ENCODE data around the gene NKD2. TPM values are rescaled to one million over a fixed set of nuclear protein-coding genes. Genes with fewer than 3 reads are reported as not detected.

NKD2 gene
- total RNA-seq, 2 experiments from 2014 or later: 1.4 to 1.8 TPM

GRCh38 chr5:1068895-1069719 is 60.5 kb downstream of the NKD2 start:
- no peaks in the 10 kb centered on the region for H3K9me3 Mint-ChIP-seq

GRCh38 chr5:1069720-1070088 is 61.1 kb downstream of the NKD2 start:
- POLR2A ChIA-PET: no interaction called here
- Mint-ChIP-seq H3K9me3 (no peaks in the 10 kb centered on the region), H3K27ac (no peak overlapping the region), H3K4me3 (no peak overlapping the region), H3K4me1 (no peaks in the 10 kb centered on the region), H3K27me3 (no peaks in the 10 kb centered on the region), H3K36me3 (ENCODE audit: low read depth) (peaks cover 11% of the 10 kb centered on the region)
- CTCF ChIA-PET: no interaction called here
- DNase-seq: no peak

More at GRCh38 chr5:1068895-1069719, 60.5 kb downstream of the NKD2 start:
- Mint-ChIP-seq H3K4me1 (no peaks in the 10 kb centered on the region), H3K27me3 (no peaks in the 10 kb centered on the region), H3K4me3 (no peak overlapping the region), H3K36me3 (ENCODE audit: low read depth) (peaks cover 11% of the 10 kb centered on the region), H3K27ac (no peak overlapping the region)
- no peak for DNase-seq
- ChIA-PET POLR2A (no interaction called here), CTCF (no interaction called here)

- H3K27me3 Mint-ChIP-seq: no peaks in the 10 kb centered on the region
- no peaks in the 10 kb centered on the region for H3K4me1 Mint-ChIP-seq
- ChIA-PET CTCF (interaction anchor here (0.6 kb wide), 1 partner anchor 579 kb away, joined by 3 read pairs; no protein-coding TSS in a partner anchor), POLR2A (no interaction called here)
- DNase-seq: no peak
- H3K36me3 Mint-ChIP-seq (ENCODE audit: low read depth): peaks cover 9% of the 10 kb centered on the region
- no peak overlapping the region for H3K27ac Mint-ChIP-seq
- H3K9me3 Mint-ChIP-seq: no peaks in the 10 kb centered on the region
- no peak overlapping the region for H3K4me3 Mint-ChIP-seq
Measured at GRCh38 chr5:1073239-1074102, 64.9 kb downstream of the NKD2 start.

GRCh38 chr5:1074226-1074625 is 65.6 kb downstream of the NKD2 start:
- CTCF ChIA-PET: no interaction called here
- peaks cover 10% of the 10 kb centered on the region for H3K36me3 Mint-ChIP-seq (ENCODE audit: low read depth)
- no peaks in the 10 kb centered on the region for H3K27me3 Mint-ChIP-seq
- H3K9me3 Mint-ChIP-seq: no peaks in the 10 kb centered on the region
- H3K4me1 Mint-ChIP-seq: no peaks in the 10 kb centered on the region
- POLR2A ChIA-PET: no interaction called here
- H3K4me3 Mint-ChIP-seq: no peak overlapping the region
- no peak overlapping the region for H3K27ac Mint-ChIP-seq
- DNase-seq: no peak

- ChIA-PET CTCF (no interaction called here), POLR2A (interaction anchor here (0.6 kb wide), 1 partner anchor 252 kb away, joined by 3 read pairs; no protein-coding TSS in a partner anchor)
- Mint-ChIP-seq H3K27me3 (no peaks in the 10 kb centered on the region), H3K4me1 (no peaks in the 10 kb centered on the region), H3K36me3 (ENCODE audit: low read depth) (peaks cover 10% of the 10 kb centered on the region), H3K9me3 (no peaks in the 10 kb centered on the region), H3K27ac (no peak overlapping the region), H3K4me3 (no peak overlapping the region)
- no peak for DNase-seq
Measured at GRCh38 chr5:1074816-1075554, 66.4 kb downstream of the NKD2 start.

- DNase-seq: no peak
- Mint-ChIP-seq H3K9me3 (no peaks in the 10 kb centered on the region), H3K27ac (no peak overlapping the region), H3K36me3 (ENCODE audit: low read depth) (peaks cover 10% of the 10 kb centered on the region), H3K4me3 (no peak overlapping the region), H3K27me3 (no peaks in the 10 kb centered on the region), H3K4me1 (no peaks in the 10 kb centered on the region)
- ChIA-PET CTCF (no interaction called here), POLR2A (interaction anchor here (0.6 kb wide), 1 partner anchor 251 kb away, joined by 3 read pairs; no protein-coding TSS in a partner anchor)
Measured at GRCh38 chr5:1075555-1075881, 66.9 kb downstream of the NKD2 start.

GRCh38 chr5:1075931-1076330 is 67.3 kb downstream of the NKD2 start:
- Mint-ChIP-seq H3K27ac (no peak overlapping the region), H3K27me3 (no peaks in the 10 kb centered on the region), H3K36me3 (ENCODE audit: low read depth) (peaks cover 13% of the 10 kb centered on the region), H3K4me1 (no peaks in the 10 kb centered on the region), H3K4me3 (no peak overlapping the region), H3K9me3 (no peaks in the 10 kb centered on the region)
- POLR2A ChIA-PET: no interaction called here
- CTCF ChIA-PET: no interaction called here
- no peak for DNase-seq

- Mint-ChIP-seq H3K27ac (no peak overlapping the region), H3K36me3 (ENCODE audit: low read depth) (peaks cover 18% of the 10 kb centered on the region), H3K4me3 (no peak overlapping the region)
Measured at GRCh38 chr5:1076406-1076805, 67.8 kb downstream of the NKD2 start.

GRCh38 chr5:1077026-1077425 is 68.4 kb downstream of the NKD2 start:
- Mint-ChIP-seq H3K27me3 (no peaks in the 10 kb centered on the region), H3K4me1 (no peaks in the 10 kb centered on the region), H3K9me3 (no peaks in the 10 kb centered on the region), H3K27ac (no peak overlapping the region), H3K4me3 (no peak overlapping the region), H3K36me3 (ENCODE audit: low read depth) (peaks cover 21% of the 10 kb centered on the region)
- POLR2A ChIA-PET: no interaction called here
- DNase-seq: no peak
- CTCF ChIA-PET: no interaction called here

More at GRCh38 chr5:1076406-1076805, 67.8 kb downstream of the NKD2 start:
- Mint-ChIP-seq H3K4me1 (no peaks in the 10 kb centered on the region), H3K9me3 (no peaks in the 10 kb centered on the region), H3K27me3 (no peaks in the 10 kb centered on the region)
- CTCF ChIA-PET: no interaction called here
- POLR2A ChIA-PET: no interaction called here
- DNase-seq: no peak

GRCh38 chr5:1077491-1078020 is 69.0 kb downstream of the NKD2 start:
- Mint-ChIP-seq H3K36me3 (ENCODE audit: low read depth) (peaks cover 21% of the 10 kb centered on the region), H3K4me3 (no peak overlapping the region), H3K27me3 (no peaks in the 10 kb centered on the region), H3K27ac (no peak overlapping the region), H3K4me1 (no peaks in the 10 kb centered on the region), H3K9me3 (no peaks in the 10 kb centered on the region)
- no peak for DNase-seq
- ChIA-PET POLR2A (no interaction called here), CTCF (no interaction called here)

GRCh38 chr5:1078206-1078605 is 69.6 kb downstream of the NKD2 start:
- Mint-ChIP-seq H3K27me3 (no peaks in the 10 kb centered on the region), H3K4me3 (no peak overlapping the region), H3K9me3 (no peaks in the 10 kb centered on the region), H3K36me3 (ENCODE audit: low read depth) (peaks cover 24% of the 10 kb centered on the region), H3K27ac (no peak overlapping the region), H3K4me1 (no peaks in the 10 kb centered on the region)
- no peak for DNase-seq
- POLR2A ChIA-PET: no interaction called here
- CTCF ChIA-PET: no interaction called here

- H3K27me3 Mint-ChIP-seq: no peaks in the 10 kb centered on the region
- H3K4me3 Mint-ChIP-seq: no peak overlapping the region
- H3K4me1 Mint-ChIP-seq: no peaks in the 10 kb centered on the region
- no peaks in the 10 kb centered on the region for H3K9me3 Mint-ChIP-seq
- CTCF ChIA-PET: no interaction called here
- no peak for DNase-seq
- no peak overlapping the region for H3K27ac Mint-ChIP-seq
- H3K36me3 Mint-ChIP-seq (ENCODE audit: low read depth): peaks cover 22% of the 10 kb centered on the region
- POLR2A ChIA-PET: no interaction called here
Measured at GRCh38 chr5:1078851-1079250, 70.2 kb downstream of the NKD2 start.

- H3K4me1 Mint-ChIP-seq: no peaks in the 10 kb centered on the region
- H3K27ac Mint-ChIP-seq: no peak overlapping the region
- POLR2A ChIA-PET: no interaction called here
- no peak overlapping the region for H3K4me3 Mint-ChIP-seq
- no peak for DNase-seq
- CTCF ChIA-PET: no interaction called here
- no peaks in the 10 kb centered on the region for H3K27me3 Mint-ChIP-seq
- no peaks in the 10 kb centered on the region for H3K9me3 Mint-ChIP-seq
- peaks cover 25% of the 10 kb centered on the region for H3K36me3 Mint-ChIP-seq (ENCODE audit: low read depth)
Measured at GRCh38 chr5:1079486-1079885, 70.9 kb downstream of the NKD2 start.
